ENCODE results near the gene CCT7.

CCT7 gene

DNA sequence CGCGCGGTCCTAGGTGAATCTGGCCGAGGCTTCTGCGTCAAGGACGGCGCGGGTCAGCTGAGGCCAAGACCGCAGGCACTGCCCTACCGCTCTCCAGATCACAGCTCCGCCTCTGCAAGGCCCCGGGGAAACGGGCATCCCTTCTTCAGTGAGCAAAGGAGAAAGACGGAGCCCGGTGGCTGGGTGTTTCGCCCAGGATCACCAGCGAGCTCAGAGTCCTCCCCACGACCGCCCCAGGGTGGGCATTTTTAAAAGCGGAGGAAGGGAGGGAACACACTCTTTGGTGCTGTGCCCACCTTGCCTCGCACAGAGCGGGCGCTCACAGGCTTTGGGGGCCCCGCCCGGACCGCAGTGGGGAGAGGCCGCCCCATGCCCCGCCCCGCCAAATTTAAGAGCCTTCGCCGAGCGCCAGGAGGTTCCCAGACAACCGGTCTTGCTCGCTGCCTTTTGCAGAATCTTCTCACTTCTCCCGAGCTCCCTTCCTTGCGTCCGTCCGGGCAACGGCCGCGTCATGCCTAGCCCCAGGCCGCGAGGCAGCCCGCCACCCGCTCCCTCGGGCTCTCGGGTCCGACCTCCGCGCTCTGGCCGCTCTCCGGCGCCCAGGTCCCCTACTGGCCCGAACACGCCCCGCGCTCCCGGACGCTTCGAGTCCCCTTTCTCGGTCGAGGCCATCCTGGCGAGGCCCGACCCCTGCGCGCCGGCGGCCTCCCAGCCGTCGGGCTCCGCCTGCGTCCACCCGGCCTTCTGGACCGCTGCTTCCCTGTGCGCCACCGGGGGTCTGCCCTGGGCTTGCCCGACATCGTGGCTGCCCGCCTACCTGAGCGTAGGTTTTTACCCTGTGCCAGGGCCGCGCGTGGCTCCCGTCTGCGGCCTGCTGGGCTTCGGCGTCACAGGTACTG is 31.7 kb upstream of the CCT7 start, which contains the start of gene NOTO:
NOTO (plus strand) TSS at position 419 of the 899 bp plus-strand sequence; CDS start at position 512, 93 bp downstream.
- TF ChIP-seq EZH2phosphoT487 (IDR thresholded peaks at IDR 0.05; ENCODE audit: low read depth), result no peak
- TF ChIP-seq, protein P1, sequence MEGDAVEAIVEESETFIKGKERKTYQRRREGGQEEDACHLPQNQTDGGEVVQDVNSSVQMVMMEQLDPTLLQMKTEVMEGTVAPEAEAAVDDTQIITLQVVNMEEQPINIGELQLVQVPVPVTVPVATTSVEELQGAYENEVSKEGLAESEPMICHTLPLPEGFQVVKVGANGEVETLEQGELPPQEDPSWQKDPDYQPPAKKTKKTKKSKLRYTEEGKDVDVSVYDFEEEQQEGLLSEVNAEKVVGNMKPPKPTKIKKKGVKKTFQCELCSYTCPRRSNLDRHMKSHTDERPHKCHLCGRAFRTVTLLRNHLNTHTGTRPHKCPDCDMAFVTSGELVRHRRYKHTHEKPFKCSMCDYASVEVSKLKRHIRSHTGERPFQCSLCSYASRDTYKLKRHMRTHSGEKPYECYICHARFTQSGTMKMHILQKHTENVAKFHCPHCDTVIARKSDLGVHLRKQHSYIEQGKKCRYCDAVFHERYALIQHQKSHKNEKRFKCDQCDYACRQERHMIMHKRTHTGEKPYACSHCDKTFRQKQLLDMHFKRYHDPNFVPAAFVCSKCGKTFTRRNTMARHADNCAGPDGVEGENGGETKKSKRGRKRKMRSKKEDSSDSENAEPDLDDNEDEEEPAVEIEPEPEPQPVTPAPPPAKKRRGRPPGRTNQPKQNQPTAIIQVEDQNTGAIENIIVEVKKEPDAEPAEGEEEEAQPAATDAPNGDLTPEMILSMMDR (IDR thresholded peaks at IDR 0.05; ENCODE audit: low read depth, low read length), result no peak
- Histone ChIP-seq H3K27ac (ENCODE audit: low read length) (no peak within 1 kb of the TSS), H4K20me1 (ENCODE audit: insufficient read depth, low read length) (no peaks in the 10 kb centered on the region), H3K4me3 (ENCODE audit: low read length) (no peak within 1 kb of the TSS), H3K79me2 (ENCODE audit: low read length) (no peaks in the 10 kb centered on the region), H3K9me3 (ENCODE audit: insufficient read depth, low read length) (no peaks in the 10 kb centered on the region), H3K4me2 (ENCODE audit: low read length) (no peak within 1 kb of the TSS), H3K36me3 (replicated peaks; ENCODE audit: low read depth, low read length) (no peaks in the 10 kb centered on the region), H3K27me3 (ENCODE audit: low read depth, low read length) (peaks cover 3% of the 10 kb centered on the region; the same call in 1 of the 2 replicates), H3K9ac (ENCODE audit: low read length) (no peak within 1 kb of the TSS), H2AFZ (ENCODE audit: low read depth, low read length) (no peak within 1 kb of the TSS), H3K4me1 (ENCODE audit: low read length) (peaks cover 4% of the 10 kb centered on the region; the same call in 1 of the 2 replicates)

DNA sequence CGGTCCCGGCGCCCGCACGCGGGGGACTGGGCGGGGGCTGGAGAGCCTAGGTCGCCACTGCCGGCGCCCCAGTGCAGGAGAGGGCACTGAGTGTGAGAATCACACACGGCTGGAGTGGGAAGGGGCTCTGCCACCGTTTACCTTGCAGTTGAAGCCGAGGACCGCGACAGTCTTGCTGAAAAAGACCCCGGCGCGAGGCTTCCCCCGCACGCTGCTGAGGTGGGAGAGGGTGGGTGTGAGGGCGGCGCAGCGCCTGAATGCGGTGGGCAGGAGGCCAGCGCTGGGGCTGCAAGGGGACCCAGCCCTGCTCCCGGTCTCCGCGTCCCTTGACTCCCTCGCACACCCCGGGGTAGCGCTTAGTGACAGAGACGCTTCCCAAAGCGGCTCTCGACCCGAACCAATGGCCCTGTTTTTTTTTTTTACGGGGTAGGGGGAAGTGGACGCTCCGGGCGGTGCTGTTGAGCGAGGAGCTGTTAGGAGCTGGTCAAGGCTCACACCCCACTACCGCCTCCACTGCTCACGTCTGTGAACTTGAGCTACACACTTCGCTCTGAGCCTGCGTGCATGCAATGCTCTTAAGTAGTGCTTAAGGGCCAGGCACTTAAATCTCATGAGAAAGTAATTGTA is 30.9 kb upstream of the CCT7 start:
- Histone ChIP-seq H4K20me1 (ENCODE audit: insufficient read depth, low read length) (no peaks in the 10 kb centered on the region), H3K9ac (ENCODE audit: low read length) (no peak overlapping the region), H2AFZ (ENCODE audit: low read depth, low read length) (no peak overlapping the region), H3K36me3 (replicated peaks; ENCODE audit: low read depth, low read length) (no peaks in the 10 kb centered on the region), H3K9me3 (ENCODE audit: insufficient read depth, low read length) (no peaks in the 10 kb centered on the region), H3K4me3 (ENCODE audit: low read length) (no peak overlapping the region), H3K4me1 (ENCODE audit: low read length) (peaks cover 4% of the 10 kb centered on the region; the same call in 1 of the 2 replicates), H3K27me3 (ENCODE audit: low read depth, low read length) (peaks cover 3% of the 10 kb centered on the region; the same call in 1 of the 2 replicates), H3K79me2 (ENCODE audit: low read length) (no peaks in the 10 kb centered on the region), H3K4me2 (ENCODE audit: low read length) (no peak overlapping the region), H3K27ac (ENCODE audit: low read length) (no peak overlapping the region)
- TF ChIP-seq EZH2phosphoT487 (IDR thresholded peaks at IDR 0.05; ENCODE audit: low read depth), result no peak
- TF ChIP-seq, protein P1 (IDR thresholded peaks at IDR 0.05; ENCODE audit: low read depth, low read length), result no peak

DNA sequence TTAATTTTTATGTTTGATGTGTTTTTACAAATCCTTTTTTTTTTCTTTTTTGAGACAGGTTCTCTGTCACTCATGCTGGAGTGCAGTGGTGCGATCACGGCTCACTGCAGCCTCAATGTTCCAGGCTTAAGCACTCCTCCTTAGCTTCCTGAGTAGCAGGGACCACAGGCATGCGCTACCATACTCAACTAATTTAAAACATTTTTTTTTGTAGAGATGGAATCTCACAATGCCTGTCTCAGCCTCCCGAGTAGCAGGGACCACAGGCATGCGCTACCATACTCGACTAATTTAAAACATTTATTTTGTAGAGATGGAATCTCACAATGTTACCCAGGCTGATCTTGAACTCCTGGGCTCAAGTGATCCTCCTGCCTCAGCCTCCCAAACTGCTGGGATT is 28.5 kb upstream of the CCT7 start:
- peaks cover 4% of the 10 kb centered on the region; the same call in 1 of the 2 replicates for H3K4me1 ChIP-seq (ENCODE audit: low read length)
- H3K4me2 ChIP-seq (ENCODE audit: low read length), result no peak overlapping the region
- no peaks in the 10 kb centered on the region for H3K79me2 ChIP-seq (ENCODE audit: low read length)
- no peak overlapping the region for H3K4me3 ChIP-seq (ENCODE audit: low read length)
- H3K9ac ChIP-seq (ENCODE audit: low read length), result no peak overlapping the region
- no peaks in the 10 kb centered on the region for H3K27me3 ChIP-seq (ENCODE audit: low read depth, low read length)
- H2AFZ ChIP-seq (ENCODE audit: low read depth, low read length), result no peak overlapping the region
- no peak overlapping the region for H3K27ac ChIP-seq (ENCODE audit: low read length)
- no peaks in the 10 kb centered on the region for H3K36me3 ChIP-seq (replicated peaks; ENCODE audit: low read depth, low read length)
- H4K20me1 ChIP-seq (ENCODE audit: insufficient read depth, low read length), result no peaks in the 10 kb centered on the region
- TF ChIP-seq, protein P1 (IDR thresholded peaks at IDR 0.05; ENCODE audit: low read depth, low read length), result no peak
- no peaks in the 10 kb centered on the region for H3K9me3 ChIP-seq (ENCODE audit: insufficient read depth, low read length)

DNA sequence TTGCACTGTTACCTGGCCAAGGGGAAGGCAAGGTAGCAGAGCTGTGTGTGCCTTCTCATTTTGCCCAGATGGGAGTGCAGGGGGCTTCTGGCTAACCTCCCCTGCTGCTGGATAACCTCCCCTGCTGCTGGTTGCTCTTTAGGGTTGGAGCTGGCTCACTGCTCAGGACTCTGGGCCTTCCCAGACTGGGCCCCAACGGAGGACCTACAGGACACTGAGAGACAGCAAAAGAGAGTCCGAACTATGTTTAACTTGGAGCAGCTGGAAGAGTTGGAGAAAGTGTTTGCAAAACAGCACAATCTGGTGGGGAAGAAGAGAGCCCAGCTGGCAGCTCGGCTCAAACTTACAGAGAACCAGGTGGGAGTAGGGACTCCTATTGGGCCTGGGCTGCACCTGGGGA is 25.9 kb upstream of the CCT7 start:
- Histone ChIP-seq H3K4me1 (ENCODE audit: low read length) (peaks cover 16% of the 10 kb centered on the region), H3K27ac (ENCODE audit: low read length) (no peak overlapping the region), H2AFZ (ENCODE audit: low read depth, low read length) (no peak overlapping the region), H3K79me2 (ENCODE audit: low read length) (no peaks in the 10 kb centered on the region), H3K36me3 (replicated peaks; ENCODE audit: low read depth, low read length) (no peaks in the 10 kb centered on the region), H3K9me3 (ENCODE audit: insufficient read depth, low read length) (no peaks in the 10 kb centered on the region), H4K20me1 (ENCODE audit: insufficient read depth, low read length) (no peaks in the 10 kb centered on the region), H3K27me3 (ENCODE audit: low read depth, low read length) (no peaks in the 10 kb centered on the region), H3K4me3 (ENCODE audit: low read length) (no peak overlapping the region), H3K9ac (ENCODE audit: low read length) (no peak overlapping the region), H3K4me2 (ENCODE audit: low read length) (no peak overlapping the region)
- TF ChIP-seq EZH2phosphoT487 (IDR thresholded peaks at IDR 0.05; ENCODE audit: low read depth), result no peak
- TF ChIP-seq, protein P1 (IDR thresholded peaks at IDR 0.05; ENCODE audit: low read depth, low read length), result no peak
